K562 (cell line): Measurements from ENCODE around the gene GLB1L. TPM values are rescaled to one million over a fixed set of nuclear protein-coding genes. Genes with fewer than 3 reads are reported as not detected.

ENCODE experiments used
- ARID4B ChIP-seq: sonication (generic); formaldehyde crosslinking; IDR thresholded peaks from 2 replicates; pipeline ENCODE4 v1.8.0; 2022; ENCODE audit warnings: mild to moderate bottlenecking, missing genetic modification reagents
- ETS2 ChIP-seq: IDR thresholded peaks from 2 replicates; pipeline ENCODE4 v1.6.1; 2016; ENCODE audit warnings: borderline replicate concordance, missing genetic modification characterization, mild to moderate bottlenecking, moderate library complexity, missing compliant biosample characterization; ENCODE audit not compliant: poor library complexity, severe bottlenecking
- GTF3C2 ChIP-seq: IDR thresholded peaks from 3 replicates; pipeline ENCODE4 v1.6.1; 2011; ENCODE audit warnings: borderline replicate concordance, mild to moderate bottlenecking, moderate library complexity; ENCODE audit not compliant: insufficient read length; ENCODE audit errors: extremely low read depth
- RBM39 ChIP-seq: fragments of 200-400 bp; formaldehyde crosslinking; optimal IDR thresholded peaks from 2 replicates; pipeline ENCODE3; 2018; ENCODE audit warnings: low read depth, low read length
- RCOR1 ChIP-seq, 2 experiments: IDR thresholded peaks; 2 replicates each; pipeline ENCODE4 v1.6.1; 2012; ENCODE audit warnings: low read depth in 2 of 2, low read length in 2 of 2, borderline replicate concordance in 1 of 2, improper control_type of control experiment in 1 of 2
- SMAD3 ChIP-seq: fragments of 450-650 bp; formaldehyde crosslinking; conservative IDR thresholded peaks from 2 replicates; pipeline ENCODE4 v1.4.0; 2020; ENCODE audit warnings: mild to moderate bottlenecking
- TCF7 ChIP-seq: sonication (generic); IDR thresholded peaks from 2 replicates; pipeline ENCODE4 v1.6.1; 2016; ENCODE audit warnings: antibody characterized with exemption, borderline replicate concordance
- USF2 ChIP-seq: sonication (generic); formaldehyde crosslinking; IDR thresholded peaks from 2 replicates; pipeline ENCODE4 v1.5.0; 2020; ENCODE audit warnings: missing genetic modification reagents
- ZBTB26 ChIP-seq: fragments of 450-650 bp; formaldehyde crosslinking; IDR thresholded peaks from 2 replicates; pipeline ENCODE4 v1.4.0; 2022; ENCODE audit warnings: missing genetic modification characterization
- ZNF512 ChIP-seq: IDR thresholded peaks from 2 replicates; pipeline ENCODE4 v1.6.1; 2016; ENCODE audit warnings: missing genetic modification characterization, missing compliant biosample characterization
- ZNF780A ChIP-seq: fragments of 250-450 bp; sonication (Bioruptor Pico); IDR thresholded peaks from 2 replicates; pipeline ENCODE4 v1.5.0; 2021; ENCODE audit warnings: mild to moderate bottlenecking
- polyA plus RNA-seq, 8 experiments: library from polyadenylated mRNA; depleted of rRNA in 4 of 8; stranded (reverse) in 5 of 8; unstranded in 3 of 8; fragments of >200 nt; fragmentation: Nextera tagmentation in 2 of 8; fragmentation: Illumina TruSeq in 1 of 8; extraction: Ambion mirVana in 2 of 8; extraction: Trizol in 1 of 8; gene quantifications; 2 replicates each; pipeline versions ENCODE4 v1.2.1 to v1.2.3, GENCODE V29; 2011 to 2014; ENCODE audit warnings: inconsistent platforms in 1 of 8, missing spikeins in 1 of 8
- total RNA-seq, 7 experiments: library from RNA; depleted of rRNA in 6 of 7; stranded (reverse); fragments of >200 nt in 6 of 7; fragmentation: Illumina TruSeq in 2 of 7; extraction: Trizol in 2 of 7; gene quantifications; 2 replicates each; pipeline versions ENCODE4 v1.2.1 to v1.2.3, GENCODE V29; 2011 to 2021; ENCODE audit warnings: low replicate concordance in 1 of 7

The GLB1L gene
- total and polyA plus RNA-seq, 9 of the 15 experiments (the other 6 are each of a cell fraction or from before 2014, with no cell fraction given): 0.42 to 2.9 (median 2.5) TPM

- TF ChIP-seq GTF3C2 (no peak), USF2 (CRISPR knock-in tag) (no peak), ETS2 (tag) (no peak), ZBTB26 (CRISPR knock-in tag) (no peak), RCOR1 (IDR thresholded peaks at IDR 0.05; ENCODE audit: borderline replicate concordance in 1 of 2, low read depth in 2 of 2, low read length in 2 of 2) (peak in 1 of 2 experiments; percentile 65; a peak in 2 of 4 replicates), TCF7 (no peak), SMAD3 (CRISPR knock-in tag) (no peak), ZNF780A (no peak), ARID4B (CRISPR knock-in tag) (peak; percentile 78), RBM39 (no peak), ZNF512 (tag) (no peak)
Measured at GRCh38 chr2:219245148-219245898, at the start of gene GLB1L, which contains the start of gene STK16 (continued).
